Trophoblast cell (in vitro differentiated cells and primary cell): ENCODE measurements around the gene PIGBOS1.

Experiments
- DNase-seq, 2 donors: peaks; one replicate each; pipeline ENCODE4 v3.0.0-alpha.2; 2016
- H2AFZ ChIP-seq: 2 replicates; pipeline ENCODE4 v1.6.1; 2013; ENCODE audit warnings: low read length, moderate library complexity, mild to moderate bottlenecking; ENCODE audit not compliant: insufficient read depth, poor library complexity
- H2AK5ac ChIP-seq: 2 replicates; pipeline ENCODE4 v1.6.1; 2013; ENCODE audit warnings: mild to moderate bottlenecking, low read length
- H2BK120ac ChIP-seq: 2 replicates; pipeline ENCODE4 v1.6.1; 2013; ENCODE audit warnings: low read length, mild to moderate bottlenecking, moderate library complexity; ENCODE audit not compliant: insufficient read depth, poor library complexity
- H2BK12ac ChIP-seq: 2 replicates; pipeline ENCODE4 v1.6.1; 2013; ENCODE audit warnings: mild to moderate bottlenecking, low read length, moderate library complexity
- H2BK5ac ChIP-seq: 2 replicates; pipeline ENCODE4 v1.6.1; 2013; ENCODE audit warnings: low read length, low read depth, moderate library complexity, mild to moderate bottlenecking; ENCODE audit not compliant: poor library complexity
- H3K14ac ChIP-seq: 2 replicates; pipeline ENCODE4 v1.6.1; 2013; ENCODE audit warnings: mild to moderate bottlenecking, low read length
- H3K18ac ChIP-seq: 2 replicates; pipeline ENCODE4 v1.6.1; 2013; ENCODE audit warnings: mild to moderate bottlenecking, low read length
- H3K23ac ChIP-seq: 2 replicates; pipeline ENCODE4 v1.6.1; 2013; ENCODE audit warnings: low read length
- H3K27ac ChIP-seq: 2 replicates; pipeline ENCODE4 v1.5.1; 2013; ENCODE audit warnings: low read depth, mild to moderate bottlenecking, inconsistent platforms, low read length, moderate library complexity
- H3K27me3 ChIP-seq: 2 replicates; pipeline ENCODE4 v1.6.1; 2013; ENCODE audit warnings: inconsistent platforms, mild to moderate bottlenecking, low read length, moderate library complexity; ENCODE audit not compliant: insufficient read depth
- H3K36me3 ChIP-seq, 2 experiments: 1 replicate in 1 of 2; 2 replicates in 1 of 2; pipeline ENCODE4 v1.6.1; 2013; ENCODE audit warnings: low read length in 2 of 2, mild to moderate bottlenecking in 2 of 2, moderate library complexity in 1 of 2; ENCODE audit not compliant: insufficient read depth in 2 of 2, control insufficient read depth in 1 of 2
- H3K4ac ChIP-seq: 2 replicates; pipeline ENCODE4 v1.6.1; 2013; ENCODE audit warnings: low read depth, mild to moderate bottlenecking, low read length, moderate library complexity
- H3K4me1 ChIP-seq, 2 experiments: 1 replicate in 1 of 2; 2 replicates in 1 of 2; pipeline ENCODE4 v1.6.1; 2013; ENCODE audit warnings: low read length in 2 of 2, mild to moderate bottlenecking in 2 of 2, moderate library complexity in 1 of 2; ENCODE audit not compliant: insufficient read depth in 2 of 2, control insufficient read depth in 1 of 2
- H3K4me2 ChIP-seq: 2 replicates; pipeline ENCODE4 v1.6.1; 2013; ENCODE audit warnings: inconsistent platforms, mild to moderate bottlenecking, low read length, moderate library complexity
- H3K4me3 ChIP-seq: 2 replicates; pipeline ENCODE4 v1.5.1; 2013; ENCODE audit warnings: mild to moderate bottlenecking, low read depth, low read length, inconsistent platforms
- H3K79me1 ChIP-seq: one replicate; pipeline ENCODE4 v1.6.1; 2013; ENCODE audit warnings: low read length
- H3K79me2 ChIP-seq: 2 replicates; pipeline ENCODE4 v1.6.1; 2013; ENCODE audit warnings: low read length, mild to moderate bottlenecking; ENCODE audit not compliant: control insufficient read depth, insufficient read depth, poor library complexity
- H3K9ac ChIP-seq: 2 replicates; pipeline ENCODE4 v1.6.1; 2013; ENCODE audit warnings: mild to moderate bottlenecking, low read length
- H3K9me3 ChIP-seq: 2 replicates; pipeline ENCODE4 v1.6.1; 2013; ENCODE audit warnings: low read depth, mild to moderate bottlenecking, control low read depth, inconsistent platforms, low read length; ENCODE audit not compliant: insufficient read depth
- H4K12ac ChIP-seq: 2 replicates; pipeline ENCODE4 v1.6.1; 2013; ENCODE audit warnings: low read depth, mild to moderate bottlenecking, low read length, moderate library complexity
- H4K8ac ChIP-seq: 2 replicates; pipeline ENCODE4 v1.6.1; 2013; ENCODE audit warnings: low read depth, mild to moderate bottlenecking, low read length, moderate library complexity
- H4K91ac ChIP-seq: one replicate; pipeline ENCODE4 v1.6.1; 2013; ENCODE audit warnings: low read depth, mild to moderate bottlenecking, low read length, moderate library complexity
- WGBS: extraction: QIAGEN DNeasy Blood & Tissue Kit; methylation state at CpG from one replicate; pipeline ENCODE4 v1.1.7; 2013; ENCODE audit warnings: missing lambda C conversion rate; ENCODE audit not compliant: insufficient read length, insufficient coverage; ENCODE audit errors: extremely low coverage; 5-methylcytosine and 5-hydroxymethylcytosine counted together

The PIGBOS1 gene

GRCh38 chr15:55353025-55353424 is 34.1 kb upstream of the PIGBOS1 start:
- H2BK120ac ChIP-seq: no peak overlapping the region
- no peaks in the 10 kb centered on the region for H3K27me3 ChIP-seq
- no peaks in the 10 kb centered on the region for H3K36me3 ChIP-seq
- H4K8ac ChIP-seq: no peak overlapping the region
- H3K79me1 ChIP-seq: no peaks in the 10 kb centered on the region
- no peak overlapping the region for H3K27ac ChIP-seq
- no peak overlapping the region for H3K18ac ChIP-seq
- no peaks in the 10 kb centered on the region for H3K79me2 ChIP-seq
- no peak overlapping the region for H2BK5ac ChIP-seq
- no peak overlapping the region for H2AK5ac ChIP-seq
- no peak overlapping the region for H2AFZ ChIP-seq
- no peaks in the 10 kb centered on the region for H3K9me3 ChIP-seq
- no peak overlapping the region for H3K14ac ChIP-seq
- WGBS: no CpG with 5 or more reads among the region's 2 CpGs
- no peak overlapping the region for H4K12ac ChIP-seq
- no peak for DNase-seq
- no peak overlapping the region for H2BK12ac ChIP-seq
- no peak overlapping the region for H3K4ac ChIP-seq
- no peak overlapping the region for H3K23ac ChIP-seq
- H3K9ac ChIP-seq: no peak overlapping the region
- H3K4me1 ChIP-seq: no peaks in the 10 kb centered on the region
- H3K4me3 ChIP-seq: no peak overlapping the region
- no peak overlapping the region for H4K91ac ChIP-seq
- H3K4me2 ChIP-seq: no peak overlapping the region

- Histone ChIP-seq H3K79me1 (no peaks in the 10 kb centered on the region), H3K27ac (no peak overlapping the region), H2BK120ac (no peak overlapping the region), H3K4me1 (no peaks in the 10 kb centered on the region), H3K27me3 (no peaks in the 10 kb centered on the region), H3K4me2 (no peak overlapping the region), H3K9me3 (no peaks in the 10 kb centered on the region), H3K23ac (no peak overlapping the region), H3K4ac (no peak overlapping the region), H2BK5ac (no peak overlapping the region), H3K79me2 (no peaks in the 10 kb centered on the region), H3K36me3 (no peaks in the 10 kb centered on the region), H3K9ac (no peak overlapping the region), H4K12ac (no peak overlapping the region), H3K14ac (no peak overlapping the region), H2AK5ac (no peak overlapping the region), H4K91ac (no peak overlapping the region), H2AFZ (no peak overlapping the region), H4K8ac (no peak overlapping the region), H2BK12ac (no peak overlapping the region), H3K4me3 (no peak overlapping the region), H3K18ac (no peak overlapping the region)
- no CpG with 5 or more reads among the region's 2 CpGs for WGBS
- DNase-seq: no peak
These were observed 30.4 kb upstream of the PIGBOS1 start for GRCh38 chr15:55349282-55349681.

- Histone ChIP-seq H3K18ac (no peak overlapping the region), H3K9me3 (no peaks in the 10 kb centered on the region), H2AFZ (no peak overlapping the region), H4K91ac (no peak overlapping the region), H2BK120ac (no peak overlapping the region), H3K27me3 (no peaks in the 10 kb centered on the region), H3K4me3 (no peak overlapping the region), H3K27ac (no peak overlapping the region), H3K9ac (no peak overlapping the region), H3K79me1 (no peaks in the 10 kb centered on the region), H2BK12ac (no peak overlapping the region), H3K4me2 (no peak overlapping the region), H3K36me3 (no peaks in the 10 kb centered on the region), H3K79me2 (no peaks in the 10 kb centered on the region), H3K23ac (no peak overlapping the region), H3K4me1 (no peaks in the 10 kb centered on the region), H2BK5ac (no peak overlapping the region), H4K12ac (no peak overlapping the region), H3K4ac (no peak overlapping the region), H2AK5ac (no peak overlapping the region), H4K8ac (no peak overlapping the region), H3K14ac (no peak overlapping the region)
- no peak for DNase-seq
- WGBS: no CpG with 5 or more reads among the region's 4 CpGs
These were observed 29.4 kb upstream of the PIGBOS1 start for GRCh38 chr15:55348281-55348778.

GRCh38 chr15:55344206-55344605 is 25.3 kb upstream of the PIGBOS1 start:
- H2BK120ac ChIP-seq: no peak overlapping the region
- H3K4me2 ChIP-seq: no peak overlapping the region
- no peak overlapping the region for H3K27ac ChIP-seq
- H3K18ac ChIP-seq: no peak overlapping the region
- no peaks in the 10 kb centered on the region for H3K79me1 ChIP-seq
- H2BK5ac ChIP-seq: no peak overlapping the region
- no peaks in the 10 kb centered on the region for H3K79me2 ChIP-seq
- no peak overlapping the region for H2AK5ac ChIP-seq
- H4K12ac ChIP-seq: no peak overlapping the region
- H4K8ac ChIP-seq: no peak overlapping the region
- no CpG with 5 or more reads among the region's 2 CpGs for WGBS
- no peak overlapping the region for H2AFZ ChIP-seq
- no peaks in the 10 kb centered on the region for H3K36me3 ChIP-seq
- H3K9ac ChIP-seq: no peak overlapping the region
- no peak overlapping the region for H3K4ac ChIP-seq
- H3K27me3 ChIP-seq: no peaks in the 10 kb centered on the region
- H2BK12ac ChIP-seq: no peak overlapping the region
- no peak overlapping the region for H3K23ac ChIP-seq
- H3K4me3 ChIP-seq: no peak overlapping the region
- no peak overlapping the region for H3K14ac ChIP-seq
- H3K4me1 ChIP-seq: no peaks in the 10 kb centered on the region
- DNase-seq: no peak
- H4K91ac ChIP-seq: no peak overlapping the region
- H3K9me3 ChIP-seq: no peaks in the 10 kb centered on the region
